Activated CD4-positive, alpha-beta memory T cell treated with anti-CD3 and anti-CD28 coated beads for 36 hours (primary cell): ENCODE data around the gene TNK1. TPM values are rescaled to one million over a fixed set of nuclear protein-coding genes. Genes with fewer than 3 reads are reported as not detected.
"Not testable (repeated sequence)": the region's sequence is repeated elsewhere in the genome, so short reads cannot be mapped to it uniquely, and the experiment has no call there.

Experiments
- CTCF ChIA-PET: fragments of 350-600 bp; sonication (Branson Sonifier 250); formaldehyde crosslinking; loops from one replicate; lab custom pipeline; 2021; ENCODE audit warnings: antibody characterized with exemption, inconsistent platforms; lab: Charles Lee
- POLR2A ChIA-PET: fragments of 350-600 bp; sonication (Branson Sonifier 250); formaldehyde crosslinking; loops from one replicate; lab custom pipeline; 2021; ENCODE audit warnings: antibody characterized with exemption; lab: Charles Lee
- DNase-seq: peaks from one replicate; pipeline ENCODE4 v3.0.0-alpha.2; 2020
- H3K27ac Mint-ChIP-seq: one replicate; pipeline ENCODE4 v1.8.0; 2021; ENCODE audit warnings: mixed read lengths
- H3K27me3 Mint-ChIP-seq: one replicate; pipeline ENCODE4 v1.8.0; 2021; ENCODE audit warnings: mixed read lengths
- H3K36me3 Mint-ChIP-seq: one replicate; pipeline ENCODE4 v1.8.0; 2021; ENCODE audit warnings: mixed read lengths
- H3K4me1 Mint-ChIP-seq: one replicate; pipeline ENCODE4 v1.8.0; 2021; ENCODE audit warnings: low read depth, mixed read lengths
- H3K4me3 Mint-ChIP-seq: one replicate; pipeline ENCODE4 v1.8.0; 2021; ENCODE audit warnings: mild to moderate bottlenecking, mixed read lengths
- H3K9me3 Mint-ChIP-seq: one replicate; pipeline ENCODE4 v1.8.0; 2021; ENCODE audit warnings: mixed read lengths
- intact Hi-C: fragments of 100-400 bp; cut with micrococcal nuclease; formaldehyde crosslinking; loops from one replicate; pipeline ENCODE4 v1.15.1; 2023
- total RNA-seq, 2 experiments: library from RNA; stranded (reverse); gene quantifications; one replicate each; pipeline ENCODE4 v1.2.3, GENCODE V29; 2021

TNK1 gene
- 1 to 10 TPM; 3.7 to 4.4 TPM for total RNA-seq

DNA sequence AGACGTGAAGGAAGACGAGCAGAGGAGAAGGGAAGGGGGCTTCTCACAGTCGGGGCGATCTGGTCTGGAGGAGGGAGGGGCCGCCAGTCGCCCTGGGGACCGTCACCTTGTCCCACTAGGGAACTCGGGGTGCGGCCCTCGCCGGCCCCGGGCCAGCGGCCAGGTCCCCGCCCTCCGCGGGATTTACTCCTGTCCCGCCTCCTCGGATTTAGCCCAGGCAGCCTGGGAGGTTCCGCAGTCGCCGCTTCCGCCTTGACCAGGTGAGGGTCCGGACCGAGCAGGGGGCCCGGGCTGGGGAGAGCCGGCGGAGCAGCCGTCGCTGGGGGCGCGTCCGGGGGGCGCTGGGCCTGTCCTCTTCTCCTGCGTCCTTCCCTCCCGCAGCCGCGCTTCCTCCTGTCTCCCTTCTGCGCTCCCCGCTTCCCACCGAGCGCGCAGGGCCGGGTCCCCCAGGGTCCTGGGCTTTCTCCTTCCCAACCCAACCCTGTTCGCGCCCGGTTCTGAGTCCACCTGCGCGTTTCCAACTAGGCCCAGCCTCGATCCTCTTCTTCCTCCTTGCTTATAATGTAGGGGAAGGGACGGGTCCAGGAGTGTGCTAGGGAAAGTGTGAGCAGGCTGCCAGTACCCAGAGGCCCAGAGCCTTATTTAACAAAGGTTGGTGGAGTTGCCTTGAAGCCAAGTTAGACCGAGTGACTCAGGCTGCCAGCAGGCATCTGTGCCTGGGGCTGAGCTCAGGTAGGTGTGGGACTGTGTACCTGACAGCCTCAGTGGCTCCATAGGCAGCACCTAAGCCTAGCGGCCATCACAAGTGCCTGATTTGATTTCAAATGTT is at the start of gene TNK1:
TSS of gene TNK1 (plus strand) at position 235 of the 829 bp plus-strand sequence. CDS start 1,838 bp downstream, outside the sequence.
- H3K27me3 Mint-ChIP-seq, result peaks cover 30% of the 10 kb centered on the region
- no peak within 1 kb of the TSS for H3K27ac Mint-ChIP-seq
- intact Hi-C loops, result no loop called here
- no peak within 1 kb of the TSS for H3K4me3 Mint-ChIP-seq
- peaks cover 5% of the 10 kb centered on the region for H3K9me3 Mint-ChIP-seq
- no peaks in the 10 kb centered on the region for H3K36me3 Mint-ChIP-seq
- ChIA-PET POLR2A (interaction anchor here (0.9 kb wide), 1 partner anchor 10 kb away, joined by 3 read pairs; no protein-coding TSS in a partner anchor), CTCF (interaction anchor here (1.3 kb wide), 1 partner anchor 25 kb away, joined by 3 read pairs; no protein-coding TSS in a partner anchor)
- DNase-seq, result no peak
- H3K4me1 Mint-ChIP-seq, result peaks cover 6% of the 10 kb centered on the region

GRCh38 chr17:7332111-7332510 is 48.8 kb upstream of the TNK1 start:
- H3K4me1 Mint-ChIP-seq, result peaks cover 59% of the 10 kb centered on the region
- H3K4me3 Mint-ChIP-seq, result peak overlapping the region; percentile 71
- ChIA-PET POLR2A (no interaction called here), CTCF (no interaction called here)
- H3K27ac Mint-ChIP-seq, result peak overlapping the region; percentile 83
- DNase-seq, result no peak
- intact Hi-C loops, result loop anchor here (5.0 kb wide), 1 partner anchor 105 kb away; the partner anchor contains the start of genes FGF11 and TMEM102
- H3K9me3 Mint-ChIP-seq, result no peaks in the 10 kb centered on the region
- peaks cover 5% of the 10 kb centered on the region for H3K36me3 Mint-ChIP-seq
- H3K27me3 Mint-ChIP-seq, result no peaks in the 10 kb centered on the region

- H3K36me3 Mint-ChIP-seq, result peaks cover 10% of the 10 kb centered on the region
- H3K4me3 Mint-ChIP-seq, result peak overlapping the region; percentile 71
- H3K27ac Mint-ChIP-seq, result peak overlapping the region; percentile 83
- peak; percentile 70 for DNase-seq
- H3K9me3 Mint-ChIP-seq, POLR2A ChIA-PET, CTCF ChIA-PET, H3K27me3 Mint-ChIP-seq: not testable (repeated sequence)
- H3K4me1 Mint-ChIP-seq, result peaks cover 57% of the 10 kb centered on the region
- intact Hi-C loops, result loop anchor here (5.0 kb wide), 1 partner anchor 105 kb away; the partner anchor contains the start of genes FGF11 and TMEM102
Observed at GRCh38 chr17:7332600-7333069, 48.3 kb upstream of the TNK1 start.

GRCh38 chr17:7334938-7335538 is 45.9 kb upstream of the TNK1 start:
- intact Hi-C loops, result loop anchor here (5.0 kb wide), 1 partner anchor 102 kb away; the partner anchor contains the start of genes FGF11 and TMEM102
- CTCF ChIA-PET, result interaction anchor here (1.0 to 4.3 kb wide), 7 partner anchors 9 to 226 kb away, joined by 3 to 30 read pairs (median 6); no protein-coding TSS in a partner anchor
- Mint-ChIP-seq H3K27ac (peak overlapping the region; percentile 98), H3K4me1 (peaks cover 55% of the 10 kb centered on the region), H3K9me3 (no peaks in the 10 kb centered on the region), H3K27me3 (no peaks in the 10 kb centered on the region), H3K4me3 (peak overlapping the region; percentile 23), H3K36me3 (peaks cover 20% of the 10 kb centered on the region)
- DNase-seq, result no peak
- POLR2A ChIA-PET, result interaction anchor here (1.0 to 3.4 kb wide), 4 partner anchors 14 to 352 kb away, joined by 3 to 34 read pairs (median 13); partner anchors contain the start of genes TMEM95 and TP53

- peaks cover 24% of the 10 kb centered on the region for H3K36me3 Mint-ChIP-seq
- H3K27ac Mint-ChIP-seq, result peak overlapping the region; percentile 98
Observed at GRCh38 chr17:7335765-7336164, 45.1 kb upstream of the TNK1 start.

GRCh38 chr17:7336240-7337175 is 44.4 kb upstream of the TNK1 start, which contains the start of gene ACAP1:
TSS of gene ACAP1 (plus strand) at chr17:7336529. CDS start at chr17:7336735, 206 bp downstream.
- H3K27ac Mint-ChIP-seq, result peak within 1 kb of the TSS; percentile 98
- no peaks in the 10 kb centered on the region for H3K9me3 Mint-ChIP-seq
- H3K4me3 Mint-ChIP-seq, result peak within 1 kb of the TSS; percentile 91
- H3K27me3 Mint-ChIP-seq, result no peaks in the 10 kb centered on the region
- peaks cover 51% of the 10 kb centered on the region for H3K4me1 Mint-ChIP-seq
- DNase-seq, result peak; percentile 93
- ChIA-PET POLR2A (interaction anchor here (0.6 to 3.4 kb wide), 16 partner anchors 8 to 301 kb away, joined by 3 to 34 read pairs (median 4); partner anchors contain the start of genes CD68, MPDU1, SLC16A13 and TMEM95), CTCF (interaction anchor here (0.6 to 4.3 kb wide), 10 partner anchors 9 to 224 kb away, joined by 3 to 30 read pairs (median 9); partner anchors contain the start of gene TMEM95)
- intact Hi-C loops, result loop anchor here (1.0 kb wide), 1 partner anchor 13 kb away; no protein-coding TSS in a partner anchor
- peaks cover 27% of the 10 kb centered on the region for H3K36me3 Mint-ChIP-seq

More at GRCh38 chr17:7335765-7336164, 45.1 kb upstream of the TNK1 start:
- CTCF ChIA-PET, result interaction anchor here (1.0 to 4.3 kb wide), 9 partner anchors 10 to 225 kb away, joined by 3 to 30 read pairs (median 10); partner anchors contain the start of gene TMEM95
- not testable (repeated sequence) for H3K27me3 Mint-ChIP-seq, H3K9me3 Mint-ChIP-seq, DNase-seq
- H3K4me1 Mint-ChIP-seq, result peaks cover 53% of the 10 kb centered on the region
- intact Hi-C loops, result loop anchor here (1.0 kb wide), 1 partner anchor 14 kb away; no protein-coding TSS in a partner anchor
- POLR2A ChIA-PET, result interaction anchor here (1.0 to 3.4 kb wide), 9 partner anchors 10 to 351 kb away, joined by 3 to 34 read pairs (median 5); partner anchors contain the start of genes MPDU1, SLC16A13, TMEM95 and TP53
- H3K4me3 Mint-ChIP-seq, result peak overlapping the region; percentile 91

GRCh38 chr17:7337600-7337999 is 43.3 kb upstream of the TNK1 start:
- DNase-seq, H3K9me3 Mint-ChIP-seq, H3K27me3 Mint-ChIP-seq, intact Hi-C loops: not testable (repeated sequence)
- H3K27ac Mint-ChIP-seq, result peak overlapping the region; percentile 98
- peaks cover 43% of the 10 kb centered on the region for H3K4me1 Mint-ChIP-seq
- peak overlapping the region; percentile 91 for H3K4me3 Mint-ChIP-seq
- H3K36me3 Mint-ChIP-seq, result peaks cover 34% of the 10 kb centered on the region
- ChIA-PET CTCF (interaction anchor here (0.6 to 4.3 kb wide), 8 partner anchors 8 to 106 kb away, joined by 3 to 30 read pairs (median 9); partner anchors contain the start of gene TMEM95), POLR2A (interaction anchor here (0.7 to 3.4 kb wide), 8 partner anchors 8 to 238 kb away, joined by 3 to 34 read pairs (median 4); partner anchors contain the start of gene NEURL4)

- H3K9me3 Mint-ChIP-seq, result no peaks in the 10 kb centered on the region
- no peak overlapping the region for H3K4me3 Mint-ChIP-seq
- CTCF ChIA-PET, result no interaction called here
- intact Hi-C loops, result no loop called here
- DNase-seq, result no peak
- H3K4me1 Mint-ChIP-seq, result peaks cover 31% of the 10 kb centered on the region
- POLR2A ChIA-PET, result no interaction called here
- no peaks in the 10 kb centered on the region for H3K27me3 Mint-ChIP-seq
- H3K27ac Mint-ChIP-seq, result no peak overlapping the region
- peaks cover 40% of the 10 kb centered on the region for H3K36me3 Mint-ChIP-seq
Observed at GRCh38 chr17:7340179-7340578, 40.7 kb upstream of the TNK1 start.

GRCh38 chr17:7341842-7342241 is 39.0 kb upstream of the TNK1 start:
- CTCF ChIA-PET, result interaction anchor here (0.6 to 1.7 kb wide), 2 partner anchors 14 to 26 kb away, joined by 3 to 6 read pairs; no protein-coding TSS in a partner anchor
- DNase-seq, result no peak
- intact Hi-C loops, result no loop called here
- H3K27ac Mint-ChIP-seq, result no peak overlapping the region
- H3K9me3 Mint-ChIP-seq, result no peaks in the 10 kb centered on the region
- H3K4me3 Mint-ChIP-seq, result no peak overlapping the region
- H3K27me3 Mint-ChIP-seq, result no peaks in the 10 kb centered on the region
- POLR2A ChIA-PET, result no interaction called here
- H3K36me3 Mint-ChIP-seq, result peaks cover 43% of the 10 kb centered on the region
- peaks cover 20% of the 10 kb centered on the region for H3K4me1 Mint-ChIP-seq

GRCh38 chr17:7343250-7343649 is 37.6 kb upstream of the TNK1 start:
- intact Hi-C loops, result no loop called here
- Mint-ChIP-seq H3K4me1 (peaks cover 12% of the 10 kb centered on the region), H3K9me3 (no peaks in the 10 kb centered on the region), H3K4me3 (no peak overlapping the region), H3K36me3 (peaks cover 36% of the 10 kb centered on the region), H3K27me3 (no peaks in the 10 kb centered on the region), H3K27ac (no peak overlapping the region)
- ChIA-PET POLR2A (interaction anchor here (1.4 kb wide), 1 partner anchor 14 kb away, joined by 4 read pairs; no protein-coding TSS in a partner anchor), CTCF (interaction anchor here (2.4 to 2.5 kb wide), 2 partner anchors 13 to 19 kb away, joined by 10 to 15 read pairs; no protein-coding TSS in a partner anchor)
- no peak for DNase-seq
